ENCODE data around the gene APCDD1. TPM values are rescaled to one million over a fixed set of nuclear protein-coding genes. Genes with fewer than 3 reads are reported as not detected.

Gene APCDD1
- total and polyA plus RNA-seq, 2 experiments from 2014 or later = 0.31 to 1.0 TPM

- Histone ChIP-seq H3K9me2 (ENCODE audit: insufficient read depth) (no peaks in the 10 kb centered on the region), H3K27me3 (ENCODE audit: insufficient read depth) (peaks cover 51% of the 10 kb centered on the region), H3K4me3 (no peak overlapping the region), H3K79me2 (replicated peaks; ENCODE audit: insufficient read depth) (no peaks in the 10 kb centered on the region), H2AFZ (no peak overlapping the region), H3K4me2 (0 out of 2 replicates have a peak overlapping the region, but pooled peaks have one; percentile 45), H3K27ac (ENCODE audit: low read depth) (no peak overlapping the region), H3K36me3 (ENCODE audit: insufficient read depth) (no peaks in the 10 kb centered on the region), H3K4me1 (ENCODE audit: insufficient read depth) (peaks cover 38% of the 10 kb centered on the region), H3F3A (replicated peaks; ENCODE audit: low read depth) (peaks cover 3% of the 10 kb centered on the region; the same call in 1 of the 2 replicates), H4K20me1 (replicated peaks; ENCODE audit: insufficient read depth) (peaks cover 3% of the 10 kb centered on the region; the same call in 1 of the 2 replicates)
- ATAC-seq (peak; percentile 31), DNase-seq (ENCODE audit: low spot score) (peak; percentile 47)
- Mint-ChIP-seq H3K27me3 (ENCODE audit: insufficient read depth, low read depth, poor library complexity) (peaks cover 33% of the 10 kb centered on the region), H3K4me3 (no peak overlapping the region), H3K9me3 (peaks cover 3% of the 10 kb centered on the region; the same call in 1 of the 3 replicates), H3K27ac (no peak overlapping the region), H3K36me3 (ENCODE audit: low read depth) (peaks cover 13% of the 10 kb centered on the region), H3K4me1 (peaks cover 50% of the 10 kb centered on the region)
- TF ChIP-seq NANOG (IDR thresholded peaks at IDR 0.05; ENCODE audit: borderline replicate concordance) = no peak
These were observed 27.4 kb downstream of the APCDD1 start for GRCh38 chr18:10481831-10482230.

- H3K4me3 ChIP-seq = no peak overlapping the region
- no peaks in the 10 kb centered on the region for H3K79me2 ChIP-seq (replicated peaks; ENCODE audit: insufficient read depth)
- H2AFZ ChIP-seq = no peak overlapping the region
- no peak for TF ChIP-seq ZNF462 (CRISPR knock-in tag; IDR thresholded peaks at IDR 0.05)
- peak; percentile 14 to 31; a peak in 1 of 4 replicates for TF ChIP-seq CTCF (conservative IDR thresholded peaks at IDR 0.05; ENCODE audit: low read depth in 2 of 2)
- TF ChIP-seq NANOG (IDR thresholded peaks at IDR 0.05; ENCODE audit: borderline replicate concordance) = no peak
- no peak for TF ChIP-seq ETS1 (IDR thresholded peaks at IDR 0.05)
- H3F3A ChIP-seq (replicated peaks; ENCODE audit: low read depth) = peaks cover 3% of the 10 kb centered on the region; the same call in 1 of the 2 replicates
- Mint-ChIP-seq H3K27ac (no peak overlapping the region), H3K36me3 (ENCODE audit: low read depth) (peaks cover 10% of the 10 kb centered on the region), H3K4me3 (no peak overlapping the region), H3K9me3 (peaks cover 3% of the 10 kb centered on the region; the same call in 1 of the 3 replicates), H3K27me3 (ENCODE audit: insufficient read depth, low read depth, poor library complexity) (peaks cover 29% of the 10 kb centered on the region), H3K4me1 (peaks cover 45% of the 10 kb centered on the region)
- H3K27ac ChIP-seq (ENCODE audit: low read depth) = no peak overlapping the region
- H3K27me3 ChIP-seq (ENCODE audit: insufficient read depth) = peaks cover 45% of the 10 kb centered on the region
- ATAC-seq (peak; percentile 64), DNase-seq (ENCODE audit: low spot score) (peak; percentile 45)
- peaks cover 3% of the 10 kb centered on the region; the same call in 1 of the 2 replicates for H4K20me1 ChIP-seq (replicated peaks; ENCODE audit: insufficient read depth)
- no peaks in the 10 kb centered on the region for H3K9me2 ChIP-seq (ENCODE audit: insufficient read depth)
- H3K4me1 ChIP-seq (ENCODE audit: insufficient read depth) = peaks cover 33% of the 10 kb centered on the region
- no peaks in the 10 kb centered on the region for H3K36me3 ChIP-seq (ENCODE audit: insufficient read depth)
- H3K4me2 ChIP-seq = 0 out of 2 replicates have a peak overlapping the region, but pooled peaks have one; percentile 45
These were observed 28.0 kb downstream of the APCDD1 start for GRCh38 chr18:10482363-10482984.

Data from GM23338 (cell line).